HL-60 (cell line): ENCODE results near the gene NPC1.

Experiments
- GABPA ChIP-seq: IDR thresholded peaks from 2 replicates; pipeline ENCODE4 v1.6.1; 2012; ENCODE audit warnings: low read depth
- TF ChIP-seq, protein P1 (sequence below): IDR thresholded peaks from one replicate; pipeline ENCODE4 v1.5.1; 2011; ENCODE audit warnings: low read length, control low read depth, inconsistent platforms; ENCODE audit not compliant: insufficient read depth

DNA sequence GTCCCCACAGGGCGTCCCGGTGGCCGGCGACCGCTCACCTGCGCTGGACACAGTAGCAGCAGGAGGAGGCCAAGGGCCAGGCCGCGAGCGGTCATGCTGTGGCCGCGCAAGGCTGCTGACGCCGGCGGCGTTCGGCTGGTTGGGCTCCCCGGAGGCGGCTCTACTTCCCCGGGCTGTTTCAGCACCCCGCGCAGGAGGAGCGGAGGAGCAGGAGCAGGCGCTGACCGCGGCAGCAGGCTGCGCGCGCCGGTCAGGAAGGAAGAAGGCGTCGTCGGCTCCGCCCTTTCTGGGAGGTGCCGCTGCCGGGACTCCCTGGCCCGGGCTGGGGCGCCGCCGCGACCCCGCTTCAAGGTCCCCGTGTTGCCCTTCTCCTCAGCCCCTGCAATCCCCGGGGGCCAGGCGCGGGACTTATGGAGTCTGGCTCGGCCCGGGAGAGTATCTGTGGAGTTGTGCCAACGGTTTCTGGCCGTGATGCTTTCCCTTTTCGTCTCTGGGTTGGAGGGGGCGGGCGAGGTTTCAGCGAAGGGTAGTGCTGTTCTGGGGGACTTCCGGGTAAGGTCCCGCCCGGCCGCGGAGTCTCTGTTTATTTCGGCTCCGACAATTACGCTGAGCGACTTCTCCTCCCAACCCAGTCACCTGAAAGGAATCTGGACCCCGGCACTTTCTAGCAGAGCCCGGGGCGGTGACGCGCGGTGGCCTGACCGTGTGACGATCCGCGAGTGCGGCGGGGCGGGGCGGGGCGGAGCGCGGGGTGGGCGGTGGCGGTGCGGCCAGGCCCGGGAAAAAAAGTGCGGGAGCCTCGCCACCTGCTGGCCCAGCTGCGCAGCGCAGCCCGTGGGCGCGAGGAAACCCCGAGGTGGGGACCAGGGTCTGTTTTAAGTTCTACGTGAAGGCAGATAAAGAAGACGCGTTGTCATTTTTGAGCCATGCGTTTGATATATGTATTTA is at the start of gene NPC1:
- TF ChIP-seq, protein P1, sequence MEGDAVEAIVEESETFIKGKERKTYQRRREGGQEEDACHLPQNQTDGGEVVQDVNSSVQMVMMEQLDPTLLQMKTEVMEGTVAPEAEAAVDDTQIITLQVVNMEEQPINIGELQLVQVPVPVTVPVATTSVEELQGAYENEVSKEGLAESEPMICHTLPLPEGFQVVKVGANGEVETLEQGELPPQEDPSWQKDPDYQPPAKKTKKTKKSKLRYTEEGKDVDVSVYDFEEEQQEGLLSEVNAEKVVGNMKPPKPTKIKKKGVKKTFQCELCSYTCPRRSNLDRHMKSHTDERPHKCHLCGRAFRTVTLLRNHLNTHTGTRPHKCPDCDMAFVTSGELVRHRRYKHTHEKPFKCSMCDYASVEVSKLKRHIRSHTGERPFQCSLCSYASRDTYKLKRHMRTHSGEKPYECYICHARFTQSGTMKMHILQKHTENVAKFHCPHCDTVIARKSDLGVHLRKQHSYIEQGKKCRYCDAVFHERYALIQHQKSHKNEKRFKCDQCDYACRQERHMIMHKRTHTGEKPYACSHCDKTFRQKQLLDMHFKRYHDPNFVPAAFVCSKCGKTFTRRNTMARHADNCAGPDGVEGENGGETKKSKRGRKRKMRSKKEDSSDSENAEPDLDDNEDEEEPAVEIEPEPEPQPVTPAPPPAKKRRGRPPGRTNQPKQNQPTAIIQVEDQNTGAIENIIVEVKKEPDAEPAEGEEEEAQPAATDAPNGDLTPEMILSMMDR, result peak; percentile 79
- TF ChIP-seq GABPA, result peak; percentile 34; the same call in 1 of the 2 replicates
